GM19438 (cell line): ENCODE data around the gene RASD2.

Source experiments
- ATAC-seq: cut with Tn5 transposase; IDR thresholded peaks from one replicate; pipeline ENCODE4 v1.9.1; 2021; ENCODE audit warnings: low read depth; ENCODE audit not compliant: unreplicated experiment

Gene RASD2

GRCh38 chr22:35580351-35581022 lies 39.9 kb downstream of the RASD2 start:
- ATAC-seq: no peak

GRCh38 chr22:35581023-35581413 lies 40.4 kb downstream of the RASD2 start:
- no peak for ATAC-seq

- ATAC-seq: no peak
Measured at GRCh38 chr22:35582218-35582860, 41.7 kb downstream of the RASD2 start.

GRCh38 chr22:35582861-35583670 lies 42.4 kb downstream of the RASD2 start:
- no peak for ATAC-seq

- ATAC-seq: no peak
Measured at GRCh38 chr22:35586771-35587170, 46.1 kb downstream of the RASD2 start.

GRCh38 chr22:35587447-35587870 lies 46.8 kb downstream of the RASD2 start:
- no peak for ATAC-seq

GRCh38 chr22:35587896-35588295 lies 47.3 kb downstream of the RASD2 start:
- ATAC-seq: no peak

GRCh38 chr22:35589071-35589755 lies 48.6 kb downstream of the RASD2 start:
- no peak for ATAC-seq

- ATAC-seq: no peak
Measured at GRCh38 chr22:35589756-35590093, 49.1 kb downstream of the RASD2 start.

GRCh38 chr22:35590634-35591295 lies 50.1 kb downstream of the RASD2 start:
- no peak for ATAC-seq

GRCh38 chr22:35591714-35592417 lies 51.2 kb downstream of the RASD2 start:
- no peak for ATAC-seq

GRCh38 chr22:35592418-35592967 lies 51.9 kb downstream of the RASD2 start:
- ATAC-seq: no peak

GRCh38 chr22:35593071-35593890 lies 52.6 kb downstream of the RASD2 start:
- ATAC-seq: no peak

GRCh38 chr22:35593891-35594470 lies 53.4 kb downstream of the RASD2 start:
- ATAC-seq: no peak

- ATAC-seq: no peak
Measured at GRCh38 chr22:35594686-35595085, 54.1 kb downstream of the RASD2 start.

- ATAC-seq: no peak
Measured at GRCh38 chr22:35596821-35597220, 56.2 kb downstream of the RASD2 start.

GRCh38 chr22:35597692-35598395 lies 57.2 kb downstream of the RASD2 start:
- no peak for ATAC-seq

GRCh38 chr22:35598396-35598710 lies 57.7 kb downstream of the RASD2 start:
- ATAC-seq: no peak
